HepG2 (cell line): ENCODE data around the gene ADCY9. TPM values are rescaled to one million over a fixed set of nuclear protein-coding genes. Genes with fewer than 3 reads are reported as not detected.
A peak's percentile ranks its signal among the peaks of the same experiment; 100 is the strongest.

Experiments used
- BATF2 ChIP-seq: sonication (generic); formaldehyde crosslinking; IDR thresholded peaks from 2 replicates; pipeline ENCODE4 v1.8.0; 2022; ENCODE audit warnings: mild to moderate bottlenecking, missing genetic modification reagents, moderate library complexity
- BHLHE40 ChIP-seq: IDR thresholded peaks from 2 replicates; pipeline ENCODE4 v1.6.1; 2011; ENCODE audit warnings: low read length, improper control_type of control experiment
- CCAR2 ChIP-seq: fragments of 200-400 bp; formaldehyde crosslinking; optimal IDR thresholded peaks from 2 replicates; pipeline ENCODE3; 2018; ENCODE audit warnings: low read depth, mild to moderate bottlenecking, low read length, moderate library complexity
- ELK4 ChIP-seq: sonication (generic); formaldehyde crosslinking; IDR thresholded peaks from 2 replicates; pipeline ENCODE4 v1.9.0; 2021; ENCODE audit warnings: missing genetic modification reagents, borderline replicate concordance
- ERF ChIP-seq: IDR thresholded peaks from 2 replicates; pipeline ENCODE4 v1.6.1; 2018; ENCODE audit warnings: missing biosample characterization, missing genetic modification reagents
- GPBP1L1 ChIP-seq: sonication (generic); formaldehyde crosslinking; IDR thresholded peaks from 2 replicates; pipeline ENCODE4 v1.5.0; 2020; ENCODE audit warnings: mild to moderate bottlenecking, missing genetic modification reagents
- HDAC6 ChIP-seq: fragments of 200-600 bp; sonication (generic); IDR thresholded peaks from 2 replicates; pipeline ENCODE4 v1.7.0; 2017; ENCODE audit warnings: mild to moderate bottlenecking, antibody characterized with exemption, low read length, low read depth
- HOXA9 ChIP-seq: sonication (generic); formaldehyde crosslinking; IDR thresholded peaks from 2 replicates; pipeline ENCODE4 v1.8.1; 2022; ENCODE audit warnings: missing genetic modification reagents, mild to moderate bottlenecking, moderate library complexity, borderline replicate concordance
- KDM1A ChIP-seq: IDR thresholded peaks from 2 replicates; pipeline ENCODE4 v1.6.1; 2016; ENCODE audit warnings: missing compliant biosample characterization
- KDM2A ChIP-seq: sonication (generic); formaldehyde crosslinking; IDR thresholded peaks from 2 replicates; pipeline ENCODE4 v1.4.0; 2020; ENCODE audit warnings: low read depth, missing genetic modification reagents, borderline replicate concordance
- MATR3 ChIP-seq: sonication (generic); formaldehyde crosslinking; IDR thresholded peaks from 2 replicates; pipeline ENCODE4 v1.4.0; 2020; ENCODE audit warnings: missing genetic modification reagents
- MEF2D ChIP-seq: sonication (generic); formaldehyde crosslinking; IDR thresholded peaks from 2 replicates; pipeline ENCODE4 v1.5.1; 2020; ENCODE audit warnings: mild to moderate bottlenecking, missing genetic modification reagents
- NPAS2 ChIP-seq: sonication (generic); formaldehyde crosslinking; IDR thresholded peaks from 2 replicates; pipeline ENCODE4 v1.8.0; 2022; ENCODE audit warnings: mild to moderate bottlenecking, missing genetic modification reagents, borderline replicate concordance
- PCBP1 ChIP-seq: fragments of 200-400 bp; formaldehyde crosslinking; IDR thresholded peaks from 2 replicates; pipeline ENCODE4 v1.6.1; 2017; ENCODE audit warnings: mild to moderate bottlenecking, low read depth, low read length, borderline replicate concordance
- RFXAP ChIP-seq: sonication (generic); formaldehyde crosslinking; IDR thresholded peaks from 2 replicates; pipeline ENCODE4 v1.4.0; 2020; ENCODE audit warnings: missing genetic modification reagents, borderline replicate concordance
- RNF2 ChIP-seq: fragments of 450-650 bp; conservative IDR thresholded peaks from 2 replicates; pipeline ENCODE4 v1.6.1; 2016; ENCODE audit warnings: low read depth
- SCMH1 ChIP-seq: sonication (generic); formaldehyde crosslinking; IDR thresholded peaks from 2 replicates; pipeline ENCODE4 v1.9.0; 2021; ENCODE audit warnings: missing genetic modification reagents, mild to moderate bottlenecking, borderline replicate concordance
- SIN3B ChIP-seq: fragments of 150-350 bp; IDR thresholded peaks from 2 replicates; pipeline ENCODE4 v1.6.1; 2014; ENCODE audit warnings: low read length
- ZNF264 ChIP-seq: sonication (generic); formaldehyde crosslinking; IDR thresholded peaks from 2 replicates; pipeline ENCODE4 v1.4.0; 2020; ENCODE audit warnings: missing genetic modification reagents
- ZNF546 ChIP-seq: sonication (generic); formaldehyde crosslinking; conservative IDR thresholded peaks from 2 replicates; pipeline ENCODE4 v1.8.1; 2023; ENCODE audit warnings: mild to moderate bottlenecking, missing genetic modification reagents
- ZNF761 ChIP-seq: sonication (generic); formaldehyde crosslinking; conservative IDR thresholded peaks from 2 replicates; pipeline ENCODE4 v1.4.0; 2020; ENCODE audit warnings: mild to moderate bottlenecking, missing genetic modification reagents
- ZSCAN20 ChIP-seq: sonication (generic); formaldehyde crosslinking; IDR thresholded peaks from 2 replicates; pipeline ENCODE4 v1.4.0; 2020; ENCODE audit warnings: missing genetic modification reagents, mild to moderate bottlenecking, borderline replicate concordance
- ZSCAN29 ChIP-seq: sonication (generic); formaldehyde crosslinking; conservative IDR thresholded peaks from 2 replicates; pipeline ENCODE4 v1.4.0; 2020; ENCODE audit warnings: mild to moderate bottlenecking, missing genetic modification reagents
- polyA plus RNA-seq, 8 experiments: library from polyadenylated mRNA; depleted of rRNA in 3 of 8; stranded (reverse) in 7 of 8; unstranded in 1 of 8; fragments of >200 nt; fragmentation: Illumina TruSeq in 4 of 8; extraction: Trizol in 4 of 8; gene quantifications; 2 replicates each; pipeline versions ENCODE4 v1.2.1 to v1.2.3, GENCODE V29; 2011 to 2016; ENCODE audit warnings: low read depth in 4 of 8, missing spikeins in 1 of 8, mixed read lengths in 1 of 8; ENCODE audit not compliant: insufficient read depth in 1 of 8
- total RNA-seq, 5 experiments: library from RNA; depleted of rRNA; stranded (reverse); fragments of >200 nt; fragmentation: Illumina TruSeq; extraction: Trizol; gene quantifications; 2 replicates each; pipeline ENCODE4 v1.2.3, GENCODE V29; 2016; ENCODE audit warnings: low read depth in 1 of 5
- TF ChIP-seq, protein P1 (sequence below): sonication (generic); formaldehyde crosslinking; IDR thresholded peaks from 2 replicates; pipeline ENCODE4 v1.8.0; 2022; ENCODE audit warnings: low read depth, missing genetic modification reagents

The ADCY9 gene
- total and polyA plus RNA-seq, 2 of the 13 experiments (the other 11 are each of a cell fraction or from before 2014, with no cell fraction given): 11.2 to 13.9 TPM

- TF ChIP-seq MEF2D (peak; percentile 8; the same call in 1 of the 2 replicates), CCAR2 (no peak), MATR3 (no peak), SCMH1 (no peak), BHLHE40 (no peak), KDM1A (CRISPR knock-in tag) (no peak), ELK4 (CRISPR knock-in tag) (no peak), RNF2 (no peak), ERF (peak; percentile 56; the same call in 1 of the 2 replicates), ZSCAN20 (CRISPR knock-in tag) (no peak), ZNF761 (no peak), HDAC6 (no peak), NPAS2 (no peak), ZNF546 (no peak), GPBP1L1 (CRISPR knock-in tag) (no peak), ZSCAN29 (no peak), ZNF264 (CRISPR knock-in tag) (no peak), SIN3B (no peak), RFXAP (CRISPR knock-in tag) (no peak), BATF2 (no peak), KDM2A (CRISPR knock-in tag) (peak; percentile 23; the same call in 1 of the 2 replicates), HOXA9 (CRISPR knock-in tag) (no peak), PCBP1 (no peak)
- TF ChIP-seq, protein P1, sequence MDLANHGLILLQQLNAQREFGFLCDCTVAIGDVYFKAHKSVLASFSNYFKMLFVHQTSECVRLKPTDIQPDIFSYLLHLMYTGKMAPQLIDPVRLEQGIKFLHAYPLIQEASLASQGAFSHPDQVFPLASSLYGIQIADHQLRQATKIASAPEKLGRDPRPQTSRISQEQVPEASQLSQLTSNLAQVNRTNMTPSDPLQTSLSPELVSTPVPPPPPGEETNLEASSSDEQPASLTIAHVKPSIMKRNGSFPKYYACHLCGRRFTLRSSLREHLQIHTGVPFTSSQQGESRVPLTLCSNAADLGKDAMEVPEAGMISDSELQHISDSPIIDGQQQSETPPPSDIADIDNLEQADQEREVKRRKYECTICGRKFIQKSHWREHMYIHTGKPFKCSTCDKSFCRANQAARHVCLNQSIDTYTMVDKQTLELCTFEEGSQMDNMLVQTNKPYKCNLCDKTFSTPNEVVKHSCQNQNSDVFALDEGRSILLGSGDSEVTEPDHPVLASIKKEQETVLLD (CRISPR knock-in tag): no peak
Measured at GRCh38 chr16:4114257-4115208, 1.7 kb downstream of the ADCY9 start (continued).
